HL-60 (cell line): ENCODE measurements around the gene KLC3.

ENCODE experiments used
- DNase-seq, 2 experiments: peaks; one replicate each; pipeline ENCODE4 v3.0.0-alpha.2; 2010 to 2020; ENCODE audit warnings: low read depth in 1 of 2, low spot score in 1 of 2
- H3K27ac ChIP-seq: fragments of 250-450 bp; sonication (Bioruptor Pico); replicated peaks from 2 replicates; pipeline ENCODE4 v1.5.1; 2020; ENCODE audit warnings: mild to moderate bottlenecking, moderate library complexity
- H3K27me3 ChIP-seq: fragments of 250-450 bp; sonication (Bioruptor Pico); 2 replicates; pipeline ENCODE4 v1.5.1; 2021; ENCODE audit warnings: mild to moderate bottlenecking, moderate library complexity; ENCODE audit not compliant: insufficient read depth, poor library complexity, severe bottlenecking
- H3K4me3 ChIP-seq: replicated peaks from 2 replicates; pipeline ENCODE4 v1.5.1; 2011; ENCODE audit warnings: mild to moderate bottlenecking, control low read depth, low read length; ENCODE audit not compliant: insufficient read depth
- GABPA ChIP-seq: IDR thresholded peaks from 2 replicates; pipeline ENCODE4 v1.6.1; 2012; ENCODE audit warnings: low read depth
- POLR2AphosphoS5 ChIP-seq: IDR thresholded peaks from 2 replicates; pipeline ENCODE4 v1.6.1; 2012; ENCODE audit warnings: low read depth
- SPI1 ChIP-seq: IDR thresholded peaks from 2 replicates; pipeline ENCODE4 v1.6.1; 2012; ENCODE audit warnings: low read depth, mild to moderate bottlenecking, borderline replicate concordance
- TF ChIP-seq, protein P1 (sequence below): IDR thresholded peaks from one replicate; pipeline ENCODE4 v1.5.1; 2011; ENCODE audit warnings: low read length, control low read depth, inconsistent platforms; ENCODE audit not compliant: insufficient read depth
- TF ChIP-seq, protein P2 (sequence below): IDR thresholded peaks from 2 replicates; pipeline ENCODE4 v1.6.1; 2012; ENCODE audit warnings: low read depth; ENCODE audit not compliant: insufficient replicate concordance

The KLC3 gene

DNA sequence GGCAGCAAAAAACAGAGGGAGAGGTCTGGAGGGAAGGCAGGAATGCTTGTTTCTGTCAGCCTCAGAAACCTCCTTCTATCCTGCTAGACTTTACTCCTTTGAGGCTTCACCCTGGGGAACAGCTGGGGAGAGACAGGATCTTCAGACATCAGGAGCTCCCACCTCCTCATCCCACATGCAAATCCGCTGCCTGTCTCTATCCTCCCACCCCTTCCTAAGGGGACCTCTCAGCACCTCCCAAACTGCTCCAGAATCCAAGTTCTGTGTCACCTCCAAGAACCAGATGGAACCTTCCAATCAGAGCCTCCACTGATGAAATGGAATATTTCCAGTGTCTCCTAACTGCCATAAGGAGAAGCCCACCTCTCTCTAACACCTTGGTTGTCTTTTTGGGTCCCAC, 39.6 kb downstream of the KLC3 start:
- H3K27ac ChIP-seq, result no peak overlapping the region

DNA sequence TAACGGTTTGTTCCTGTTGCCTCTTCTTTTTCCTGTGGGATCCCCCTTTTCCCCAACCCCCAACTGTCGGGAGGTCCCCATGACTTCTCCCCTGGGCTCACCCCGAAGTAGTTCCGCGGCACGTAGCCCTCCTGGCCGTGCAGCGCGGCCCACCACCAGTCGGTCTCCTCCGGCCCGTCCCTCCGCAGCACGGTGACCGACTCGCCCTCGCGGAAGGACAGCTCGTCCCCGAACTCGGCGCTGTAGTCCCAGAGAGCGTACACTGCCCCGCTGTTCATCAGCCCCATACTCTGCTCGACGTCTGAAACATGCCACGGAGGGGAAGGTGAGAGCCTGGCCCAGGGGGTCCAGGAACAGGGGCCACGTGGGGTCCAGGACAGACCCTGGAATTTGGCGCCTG, 41.9 kb downstream of the KLC3 start:
- H3K27me3 ChIP-seq, result peaks cover 20% of the 10 kb centered on the region
- DNase-seq, result no peak
- no peak overlapping the region for H3K4me3 ChIP-seq
- TF ChIP-seq POLR2AphosphoS5, result no peak
- no peak for TF ChIP-seq SPI1
- no peak for TF ChIP-seq GABPA
- TF ChIP-seq, protein P1, sequence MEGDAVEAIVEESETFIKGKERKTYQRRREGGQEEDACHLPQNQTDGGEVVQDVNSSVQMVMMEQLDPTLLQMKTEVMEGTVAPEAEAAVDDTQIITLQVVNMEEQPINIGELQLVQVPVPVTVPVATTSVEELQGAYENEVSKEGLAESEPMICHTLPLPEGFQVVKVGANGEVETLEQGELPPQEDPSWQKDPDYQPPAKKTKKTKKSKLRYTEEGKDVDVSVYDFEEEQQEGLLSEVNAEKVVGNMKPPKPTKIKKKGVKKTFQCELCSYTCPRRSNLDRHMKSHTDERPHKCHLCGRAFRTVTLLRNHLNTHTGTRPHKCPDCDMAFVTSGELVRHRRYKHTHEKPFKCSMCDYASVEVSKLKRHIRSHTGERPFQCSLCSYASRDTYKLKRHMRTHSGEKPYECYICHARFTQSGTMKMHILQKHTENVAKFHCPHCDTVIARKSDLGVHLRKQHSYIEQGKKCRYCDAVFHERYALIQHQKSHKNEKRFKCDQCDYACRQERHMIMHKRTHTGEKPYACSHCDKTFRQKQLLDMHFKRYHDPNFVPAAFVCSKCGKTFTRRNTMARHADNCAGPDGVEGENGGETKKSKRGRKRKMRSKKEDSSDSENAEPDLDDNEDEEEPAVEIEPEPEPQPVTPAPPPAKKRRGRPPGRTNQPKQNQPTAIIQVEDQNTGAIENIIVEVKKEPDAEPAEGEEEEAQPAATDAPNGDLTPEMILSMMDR, result no peak
- TF ChIP-seq, protein P2, sequence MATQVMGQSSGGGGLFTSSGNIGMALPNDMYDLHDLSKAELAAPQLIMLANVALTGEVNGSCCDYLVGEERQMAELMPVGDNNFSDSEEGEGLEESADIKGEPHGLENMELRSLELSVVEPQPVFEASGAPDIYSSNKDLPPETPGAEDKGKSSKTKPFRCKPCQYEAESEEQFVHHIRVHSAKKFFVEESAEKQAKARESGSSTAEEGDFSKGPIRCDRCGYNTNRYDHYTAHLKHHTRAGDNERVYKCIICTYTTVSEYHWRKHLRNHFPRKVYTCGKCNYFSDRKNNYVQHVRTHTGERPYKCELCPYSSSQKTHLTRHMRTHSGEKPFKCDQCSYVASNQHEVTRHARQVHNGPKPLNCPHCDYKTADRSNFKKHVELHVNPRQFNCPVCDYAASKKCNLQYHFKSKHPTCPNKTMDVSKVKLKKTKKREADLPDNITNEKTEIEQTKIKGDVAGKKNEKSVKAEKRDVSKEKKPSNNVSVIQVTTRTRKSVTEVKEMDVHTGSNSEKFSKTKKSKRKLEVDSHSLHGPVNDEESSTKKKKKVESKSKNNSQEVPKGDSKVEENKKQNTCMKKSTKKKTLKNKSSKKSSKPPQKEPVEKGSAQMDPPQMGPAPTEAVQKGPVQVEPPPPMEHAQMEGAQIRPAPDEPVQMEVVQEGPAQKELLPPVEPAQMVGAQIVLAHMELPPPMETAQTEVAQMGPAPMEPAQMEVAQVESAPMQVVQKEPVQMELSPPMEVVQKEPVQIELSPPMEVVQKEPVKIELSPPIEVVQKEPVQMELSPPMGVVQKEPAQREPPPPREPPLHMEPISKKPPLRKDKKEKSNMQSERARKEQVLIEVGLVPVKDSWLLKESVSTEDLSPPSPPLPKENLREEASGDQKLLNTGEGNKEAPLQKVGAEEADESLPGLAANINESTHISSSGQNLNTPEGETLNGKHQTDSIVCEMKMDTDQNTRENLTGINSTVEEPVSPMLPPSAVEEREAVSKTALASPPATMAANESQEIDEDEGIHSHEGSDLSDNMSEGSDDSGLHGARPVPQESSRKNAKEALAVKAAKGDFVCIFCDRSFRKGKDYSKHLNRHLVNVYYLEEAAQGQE, result no peak
- no peak overlapping the region for H3K27ac ChIP-seq

More for the DNA sequence above, 39.6 kb downstream of the KLC3 start:
- DNase-seq, result no peak
- no peak overlapping the region for H3K4me3 ChIP-seq
- TF ChIP-seq GABPA (no peak), POLR2AphosphoS5 (no peak), SPI1 (no peak)
- TF ChIP-seq, protein P2, result no peak
- TF ChIP-seq, protein P1, result no peak
- H3K27me3 ChIP-seq, result peaks cover 3% of the 10 kb centered on the region

DNA sequence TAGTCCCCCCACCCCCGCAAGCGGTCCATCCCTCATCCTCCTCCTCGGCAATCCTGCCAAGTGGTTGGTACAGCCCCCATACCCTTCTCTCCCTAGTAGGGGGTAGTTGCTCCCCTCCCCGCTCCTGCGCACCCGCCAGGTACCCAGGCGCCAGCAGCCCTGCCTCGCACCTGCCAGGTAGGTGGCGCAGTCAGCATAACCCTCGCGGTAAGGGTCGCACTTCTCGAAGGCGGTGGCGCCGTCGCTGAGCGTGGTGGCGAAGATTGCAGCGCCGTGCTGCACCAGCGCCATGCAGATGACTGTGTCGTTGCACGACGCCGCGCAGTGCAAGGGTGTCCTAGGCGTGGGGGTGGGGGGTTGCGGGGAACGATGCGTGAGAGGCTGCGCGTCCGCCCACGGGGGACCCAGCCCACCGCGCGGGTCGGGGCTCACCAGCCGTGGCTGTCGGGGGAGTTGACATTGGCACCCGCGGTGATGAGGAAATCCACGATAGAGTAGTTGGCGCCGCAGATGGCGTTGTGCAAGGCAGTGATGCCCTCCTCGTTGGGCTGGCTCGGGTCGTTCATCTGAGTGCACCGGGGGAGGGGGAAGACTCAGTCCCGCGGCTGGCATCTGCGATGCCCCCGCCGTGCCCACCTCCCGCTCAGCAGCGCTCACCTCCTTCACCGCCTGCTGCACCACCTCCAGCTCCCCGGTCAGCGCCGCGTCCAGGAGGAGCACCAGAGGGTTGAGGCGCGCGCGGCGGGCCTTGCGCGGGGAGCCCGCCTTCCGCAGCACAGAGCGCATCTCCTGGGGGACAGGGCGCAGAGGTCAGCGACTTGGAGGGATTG, 45.1 kb downstream of the KLC3 start:
- Histone ChIP-seq H3K27ac (no peak overlapping the region), H3K27me3 (peaks cover 20% of the 10 kb centered on the region), H3K4me3 (no peak overlapping the region)
- TF ChIP-seq SPI1 (no peak), GABPA (no peak), POLR2AphosphoS5 (no peak)
- TF ChIP-seq, protein P2, result no peak
- TF ChIP-seq, protein P1, result no peak
- peak in 1 of 2 experiments; percentile 44 for DNase-seq
